Activated naive CD8-positive, alpha-beta T cell treated with anti-CD3 and anti-CD28 coated beads, Interleukin-2, amount 10 ng/mL, durations not matched to agents 7 days and 5 days (primary cell): ENCODE measurements around the gene NAMPT. TPM values are rescaled to one million over a fixed set of nuclear protein-coding genes. Genes with fewer than 3 reads are reported as not detected.
"Not testable (repeated sequence)": the region's sequence is repeated elsewhere in the genome, so short reads cannot be mapped to it uniquely, and the experiment has no call there.

Experiments
- ATAC-seq: fragments of 150-1000 bp; cut with Tn5 transposase; one replicate; pipeline ENCODE4 v1.10.0; 2021; ENCODE audit warnings: low read depth, moderate library complexity
- POLR2A ChIA-PET: fragments of 350-600 bp; sonication (Branson Sonifier 250); formaldehyde crosslinking; loops from one replicate; lab custom pipeline; 2021; ENCODE audit warnings: antibody characterized with exemption; lab: Charles Lee
- DNase-seq: peaks from one replicate; pipeline ENCODE4 v3.0.0; 2021
- H3K27ac Mint-ChIP-seq: one replicate; pipeline ENCODE4 v1.8.0; 2022; ENCODE audit warnings: mild to moderate bottlenecking, mixed read lengths
- H3K27me3 Mint-ChIP-seq: one replicate; pipeline ENCODE4 v1.8.0; 2022; ENCODE audit warnings: mild to moderate bottlenecking, moderate library complexity, mixed read lengths
- H3K36me3 Mint-ChIP-seq: one replicate; pipeline ENCODE4 v1.8.0; 2021; ENCODE audit warnings: mild to moderate bottlenecking, mixed read lengths
- H3K4me1 Mint-ChIP-seq: one replicate; pipeline ENCODE4 v1.8.0; 2021; ENCODE audit warnings: mixed read lengths
- H3K4me3 Mint-ChIP-seq: one replicate; pipeline ENCODE4 v1.8.0; 2022; ENCODE audit warnings: mild to moderate bottlenecking, moderate library complexity, mixed read lengths
- H3K9me3 Mint-ChIP-seq: one replicate; pipeline ENCODE4 v1.8.0; 2021; ENCODE audit warnings: mixed read lengths
- total RNA-seq, 2 experiments: library from RNA; stranded (reverse); gene quantifications; one replicate each; pipeline ENCODE4 v1.2.3, GENCODE V29; 2021

The NAMPT gene
- total RNA-seq, 2 experiments from 2014 or later = 63.8 to 65.7 TPM

DNA sequence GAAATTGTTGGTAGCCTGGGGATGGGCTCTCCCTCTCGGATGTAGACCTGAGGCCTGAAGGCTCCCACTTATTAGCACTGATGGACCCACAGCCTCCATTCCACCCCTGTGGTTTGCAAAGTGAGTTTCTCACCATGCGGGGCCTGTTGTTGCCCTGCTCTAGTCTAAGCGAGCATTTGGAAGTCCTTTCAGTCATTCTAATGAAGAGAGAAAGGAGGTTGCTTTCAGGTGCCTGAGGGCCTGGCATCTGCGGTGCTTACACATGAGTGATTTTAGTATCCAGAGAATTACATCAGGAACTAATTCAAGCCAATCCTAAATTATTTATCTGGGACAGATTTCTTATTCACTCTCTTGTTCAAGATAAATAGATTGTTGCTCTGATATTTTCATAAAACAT, 61.6 kb downstream of the NAMPT start:
- POLR2A ChIA-PET = interaction anchor here (1.2 kb wide), 1 partner anchor 62 kb away, joined by 5 read pairs; the partner anchor contains the start of gene NAMPT
- DNase-seq (no peak), ATAC-seq (no peak)
- Mint-ChIP-seq H3K9me3 (no peaks in the 10 kb centered on the region), H3K27ac (no peak overlapping the region), H3K4me3 (peak overlapping the region; percentile 53), H3K36me3 (peaks cover 1% of the 10 kb centered on the region), H3K27me3 (peaks cover 32% of the 10 kb centered on the region), H3K4me1 (peaks cover 31% of the 10 kb centered on the region)

DNA sequence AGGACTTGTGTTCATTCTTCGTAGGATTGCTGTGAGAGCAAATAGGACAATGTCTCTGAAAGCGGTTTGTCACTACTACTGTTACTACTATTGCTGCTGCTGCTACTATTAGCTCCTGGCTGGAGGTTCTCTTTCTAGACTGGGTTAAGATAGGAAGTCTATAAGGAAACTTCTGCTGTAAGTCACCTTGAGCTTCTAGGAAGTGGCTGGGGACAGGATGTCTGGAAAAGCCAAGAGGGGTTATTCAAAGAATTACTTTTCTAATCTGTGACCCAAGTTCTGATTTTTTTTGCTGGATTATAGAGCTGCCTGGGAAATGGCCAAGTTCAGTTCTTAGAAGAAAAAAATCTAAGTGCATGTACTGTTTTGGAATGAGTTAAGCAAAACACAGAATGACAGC, 62.2 kb downstream of the NAMPT start:
- peaks cover 28% of the 10 kb centered on the region for H3K27me3 Mint-ChIP-seq
- peaks cover 1% of the 10 kb centered on the region for H3K36me3 Mint-ChIP-seq
- no peaks in the 10 kb centered on the region for H3K9me3 Mint-ChIP-seq
- H3K27ac Mint-ChIP-seq = peak overlapping the region; percentile 47
- ATAC-seq = peak; percentile 35
- POLR2A ChIA-PET = interaction anchor here (1.2 kb wide), 1 partner anchor 62 kb away, joined by 5 read pairs; the partner anchor contains the start of gene NAMPT
- H3K4me3 Mint-ChIP-seq = peak overlapping the region; percentile 53
- no peak for DNase-seq
- H3K4me1 Mint-ChIP-seq = peaks cover 31% of the 10 kb centered on the region

DNA sequence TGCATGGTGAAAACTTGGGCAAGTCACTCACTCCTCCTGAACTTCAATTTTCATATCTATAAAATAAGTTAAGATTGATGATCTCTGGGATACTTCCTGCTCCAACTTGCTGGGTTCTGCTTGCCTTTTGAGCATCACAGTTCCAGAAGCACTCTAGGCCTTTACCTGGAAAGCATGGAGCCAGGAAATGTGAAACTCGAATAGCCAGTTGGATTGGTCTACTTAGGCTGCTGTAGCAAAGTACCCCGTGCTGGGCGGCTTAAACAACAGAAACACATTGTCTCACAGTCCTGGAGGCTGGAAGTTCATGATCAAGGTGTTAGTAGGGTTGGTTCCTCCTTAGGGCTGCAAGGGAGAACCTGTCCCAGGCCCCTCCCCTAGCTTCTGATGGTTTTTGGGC, 64.5 kb downstream of the NAMPT start:
- H3K36me3 Mint-ChIP-seq = peaks cover 1% of the 10 kb centered on the region
- H3K27me3 Mint-ChIP-seq = peaks cover 26% of the 10 kb centered on the region
- H3K4me3 Mint-ChIP-seq = no peak overlapping the region
- no peak overlapping the region for H3K27ac Mint-ChIP-seq
- ATAC-seq (no peak), DNase-seq (no peak)
- H3K9me3 Mint-ChIP-seq = peaks cover 3% of the 10 kb centered on the region
- H3K4me1 Mint-ChIP-seq = peaks cover 29% of the 10 kb centered on the region
- POLR2A ChIA-PET = no interaction called here

DNA sequence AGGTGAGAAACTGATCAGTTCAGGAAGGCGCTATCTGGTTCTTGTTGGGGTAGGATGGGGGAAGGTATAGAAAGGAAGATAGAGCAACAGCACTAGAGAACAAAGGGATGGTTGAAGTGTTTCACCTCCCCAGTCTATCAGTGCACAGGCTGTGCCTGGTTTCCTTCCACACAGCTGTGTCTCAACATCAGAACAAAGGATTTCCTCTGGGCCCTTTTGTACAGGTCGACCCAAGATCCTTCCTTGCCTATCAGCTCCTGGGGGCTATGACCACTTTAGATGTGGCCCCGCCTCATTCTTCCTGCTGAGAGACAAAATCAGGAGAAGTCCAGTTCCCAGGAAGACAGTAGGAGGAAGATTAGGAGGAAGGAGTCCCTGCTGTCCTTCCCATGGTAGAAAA, 65.6 kb downstream of the NAMPT start:
- Mint-ChIP-seq H3K27ac (no peak overlapping the region), H3K36me3 (no peaks in the 10 kb centered on the region), H3K4me3 (no peak overlapping the region), H3K4me1 (peaks cover 29% of the 10 kb centered on the region), H3K9me3 (peaks cover 3% of the 10 kb centered on the region), H3K27me3 (peaks cover 20% of the 10 kb centered on the region)
- DNase-seq (no peak), ATAC-seq (peak; percentile 41)
- POLR2A ChIA-PET = no interaction called here

DNA sequence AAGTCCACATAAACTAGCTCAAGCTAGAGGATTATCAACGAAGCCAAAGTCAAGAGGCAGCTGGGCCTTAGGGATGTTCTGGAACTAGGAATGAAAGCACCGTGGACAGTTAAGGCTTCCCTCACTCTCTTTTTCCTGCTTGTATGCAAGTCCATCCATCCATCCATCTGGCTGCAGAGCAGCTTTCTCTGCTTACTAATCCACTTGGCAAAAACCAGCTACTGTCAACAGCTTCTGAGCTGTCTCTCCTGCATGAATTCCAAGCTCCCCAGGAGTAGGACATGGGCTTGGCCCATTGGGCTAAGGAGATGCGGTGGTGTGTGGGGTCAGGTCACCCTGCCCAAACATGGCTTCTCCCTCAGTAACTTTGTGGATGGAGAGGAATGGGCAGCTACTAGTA, 66.2 kb downstream of the NAMPT start:
- Mint-ChIP-seq H3K27ac (no peak overlapping the region), H3K4me1 (peaks cover 29% of the 10 kb centered on the region), H3K27me3 (peaks cover 26% of the 10 kb centered on the region), H3K4me3 (no peak overlapping the region), H3K36me3 (no peaks in the 10 kb centered on the region), H3K9me3 (peaks cover 3% of the 10 kb centered on the region)
- ATAC-seq = no peak
- POLR2A ChIA-PET = no interaction called here
- DNase-seq = no peak

DNA sequence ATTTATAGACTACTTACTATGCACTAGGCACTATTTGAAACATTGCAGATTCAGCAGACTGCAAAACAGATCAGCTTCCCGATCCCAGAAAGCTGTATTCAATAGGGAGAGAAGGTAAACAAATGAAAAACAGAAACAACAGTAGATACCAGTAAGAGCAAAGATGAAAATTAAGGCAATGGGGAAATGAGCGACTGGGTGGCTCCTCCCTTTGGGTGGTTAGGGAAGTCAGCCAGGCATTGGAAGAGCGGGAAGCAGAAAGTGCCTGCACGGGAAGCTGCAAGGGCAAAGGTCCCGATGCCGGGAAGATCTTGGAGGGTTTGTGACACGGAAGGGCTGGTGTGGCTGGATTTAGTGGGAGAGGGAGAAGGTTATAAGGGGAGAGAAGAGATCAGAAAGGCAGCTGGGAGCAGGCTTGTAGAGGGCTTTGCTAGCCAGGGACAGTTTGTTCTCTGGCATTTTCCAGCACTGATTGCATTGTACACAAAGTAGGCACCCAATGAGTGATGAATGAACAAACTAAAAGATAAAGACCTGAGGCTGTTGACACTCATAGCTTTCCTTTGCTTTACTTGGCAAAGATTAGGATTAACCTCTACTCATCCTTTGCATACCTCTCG, 67.8 kb downstream of the NAMPT start:
- H3K4me1 Mint-ChIP-seq = peaks cover 15% of the 10 kb centered on the region
- no peak overlapping the region for H3K4me3 Mint-ChIP-seq
- H3K27ac Mint-ChIP-seq = no peak overlapping the region
- ATAC-seq = no peak
- POLR2A ChIA-PET = no interaction called here
- peaks cover 3% of the 10 kb centered on the region for H3K9me3 Mint-ChIP-seq
- H3K27me3 Mint-ChIP-seq = peaks cover 36% of the 10 kb centered on the region
- no peak for DNase-seq
- no peaks in the 10 kb centered on the region for H3K36me3 Mint-ChIP-seq

DNA sequence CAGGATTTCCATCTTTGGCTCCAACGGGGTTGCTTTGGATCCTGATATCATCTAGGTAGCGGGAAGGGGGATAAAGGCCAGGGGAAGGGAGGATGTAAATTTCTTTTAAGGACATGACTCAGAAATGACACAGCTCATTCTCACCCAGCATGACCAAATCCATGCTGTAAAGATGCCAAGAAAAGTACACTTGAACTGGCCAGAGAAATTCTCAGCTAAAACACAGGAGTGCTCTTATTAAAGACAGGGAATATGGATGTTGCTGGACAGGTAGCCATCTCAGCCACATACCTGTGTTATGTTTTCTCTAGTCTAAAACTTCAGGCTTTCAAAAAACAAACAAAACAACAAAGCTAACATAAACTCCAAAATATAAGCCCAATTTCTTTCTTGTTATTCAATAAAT, 68.3 kb downstream of the NAMPT start:
- H3K27me3 Mint-ChIP-seq = peaks cover 37% of the 10 kb centered on the region
- H3K4me3 Mint-ChIP-seq = no peak overlapping the region
- no peaks in the 10 kb centered on the region for H3K36me3 Mint-ChIP-seq
- ATAC-seq = no peak
- POLR2A ChIA-PET = no interaction called here
- no peak for DNase-seq
- H3K27ac Mint-ChIP-seq = no peak overlapping the region
- H3K9me3 Mint-ChIP-seq = peaks cover 3% of the 10 kb centered on the region
- H3K4me1 Mint-ChIP-seq = peaks cover 13% of the 10 kb centered on the region

DNA sequence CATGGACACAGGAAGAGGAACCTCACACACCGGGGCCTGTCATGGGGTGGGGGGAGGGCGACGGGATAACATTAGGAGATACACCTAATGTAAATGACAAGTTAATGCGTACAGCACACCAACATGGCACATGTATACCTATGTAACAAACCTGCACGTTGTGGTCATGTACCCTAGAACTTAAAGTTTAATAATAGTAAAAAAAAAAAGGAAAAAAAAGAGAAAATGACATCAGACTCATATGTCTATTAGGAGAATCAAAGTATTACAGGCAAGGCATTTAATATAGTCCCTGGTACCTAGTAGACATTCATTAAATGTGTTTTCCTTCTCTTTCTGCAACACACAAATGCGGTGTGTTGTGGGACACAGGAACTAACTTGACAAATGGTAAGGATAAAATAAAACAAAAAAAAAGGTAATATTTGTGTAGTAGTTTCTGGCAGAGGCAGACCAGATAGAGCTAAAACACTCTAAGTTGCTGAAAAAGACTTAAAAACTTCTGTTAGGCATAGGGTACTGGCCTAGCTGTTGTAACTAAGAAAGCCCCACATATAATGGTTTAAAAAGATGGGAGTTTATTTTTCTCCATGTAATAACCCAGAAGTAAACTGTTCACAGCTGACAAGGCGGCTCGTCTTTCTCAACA, 68.8 kb downstream of the NAMPT start:
- POLR2A ChIA-PET = no interaction called here
- peaks cover 13% of the 10 kb centered on the region for H3K4me1 Mint-ChIP-seq

DNA sequence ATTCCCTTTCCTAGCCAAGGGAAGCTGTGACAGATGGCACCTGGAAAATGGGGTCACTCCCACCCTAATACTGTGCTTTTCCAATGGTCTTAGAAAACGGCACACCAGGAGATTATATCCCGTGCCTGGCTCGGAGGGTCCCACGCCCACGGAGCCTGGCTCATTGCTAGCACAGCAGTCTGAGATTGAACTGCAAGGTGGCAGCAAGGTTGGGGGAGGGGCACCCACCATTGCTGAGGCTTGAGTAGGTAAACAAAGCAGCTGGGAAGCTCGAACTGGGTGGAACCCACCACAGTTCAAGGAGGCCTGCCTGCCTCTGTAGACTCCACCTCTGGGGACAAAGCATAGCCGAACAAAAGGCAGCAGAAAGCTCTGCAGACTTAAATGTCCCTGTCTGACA, 75.8 kb downstream of the NAMPT start:
- H3K36me3 Mint-ChIP-seq, POLR2A ChIA-PET, DNase-seq, H3K27ac Mint-ChIP-seq, H3K9me3 Mint-ChIP-seq, ATAC-seq, H3K4me3 Mint-ChIP-seq, H3K4me1 Mint-ChIP-seq: not testable (repeated sequence)
- peaks cover 18% of the 10 kb centered on the region for H3K27me3 Mint-ChIP-seq

More for the DNA sequence above, 68.8 kb downstream of the NAMPT start:
- Mint-ChIP-seq H3K9me3 (peaks cover 3% of the 10 kb centered on the region), H3K27ac (no peak overlapping the region), H3K4me3 (no peak overlapping the region), H3K36me3 (no peaks in the 10 kb centered on the region), H3K27me3 (peaks cover 37% of the 10 kb centered on the region)
- ATAC-seq (no peak), DNase-seq (no peak)

DNA sequence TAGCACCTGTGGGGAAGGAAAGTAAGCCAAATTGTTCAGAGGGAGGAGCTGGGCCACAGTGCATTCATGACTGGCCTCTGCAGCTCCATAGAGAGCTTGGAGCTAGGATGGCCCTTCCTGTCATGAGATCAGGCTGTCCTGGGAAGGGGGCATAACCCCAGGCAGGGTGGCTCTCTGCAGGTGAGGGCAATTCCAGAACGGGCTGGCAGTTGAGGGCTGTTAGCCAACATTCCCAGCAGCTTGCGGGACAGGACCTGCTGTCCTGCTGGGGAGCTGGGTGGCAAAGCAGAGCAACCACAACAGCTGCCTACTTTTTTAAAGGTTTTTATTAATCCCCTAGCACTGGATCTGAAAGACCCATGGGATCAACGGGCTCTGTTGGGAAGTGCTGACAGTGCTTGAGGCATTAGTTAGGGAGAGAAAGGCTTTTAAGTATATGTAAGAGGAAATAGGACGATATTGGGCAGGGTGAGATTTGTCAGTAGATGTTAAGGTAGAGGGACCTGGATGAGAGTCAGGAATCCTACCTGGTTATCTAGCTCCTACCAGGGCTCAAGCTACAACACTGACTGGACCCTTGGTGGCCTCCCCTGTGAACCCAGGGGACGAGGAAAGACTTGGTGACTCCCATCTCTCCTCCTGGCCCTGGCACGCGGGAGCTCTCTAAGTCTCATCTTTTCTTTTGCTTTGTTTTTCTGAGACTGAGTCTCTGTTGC, 77.8 kb downstream of the NAMPT start:
- peaks cover 2% of the 10 kb centered on the region for H3K4me1 Mint-ChIP-seq
- no peaks in the 10 kb centered on the region for H3K36me3 Mint-ChIP-seq
- no peak for DNase-seq
- H3K27ac Mint-ChIP-seq = no peak overlapping the region
- peaks cover 9% of the 10 kb centered on the region for H3K9me3 Mint-ChIP-seq
- POLR2A ChIA-PET = no interaction called here
- H3K27me3 Mint-ChIP-seq = peaks cover 10% of the 10 kb centered on the region
- no peak for ATAC-seq
- no peak overlapping the region for H3K4me3 Mint-ChIP-seq

DNA sequence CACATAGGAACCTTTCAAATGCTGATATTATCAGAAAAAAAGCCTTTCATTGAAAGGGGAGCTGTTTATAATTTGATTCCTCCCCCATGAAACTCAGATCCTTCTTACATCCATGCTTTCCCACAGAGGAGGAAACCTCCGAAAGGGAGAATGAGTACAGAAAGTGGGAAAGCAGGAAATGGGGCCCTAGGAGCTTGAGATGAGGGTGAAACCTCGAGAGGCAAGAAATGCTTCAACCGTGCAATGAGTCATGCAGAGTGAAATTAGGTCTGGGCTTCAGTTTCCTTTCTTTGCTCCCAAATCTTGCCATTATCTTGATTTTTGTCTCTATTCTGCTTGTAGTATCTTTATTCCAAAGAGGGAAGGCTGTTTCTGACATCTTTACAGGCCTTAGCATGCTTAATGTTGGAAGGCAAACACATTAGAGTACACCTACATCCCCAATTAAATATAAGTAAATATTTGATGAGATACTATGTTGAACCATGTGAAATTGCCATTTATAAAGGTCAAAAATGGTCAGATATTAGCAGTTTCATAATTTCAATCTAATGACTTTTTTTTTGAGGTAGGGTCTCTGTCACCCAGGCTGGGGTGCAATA, 79.1 kb downstream of the NAMPT start:
- Mint-ChIP-seq H3K9me3 (peaks cover 9% of the 10 kb centered on the region), H3K36me3 (no peaks in the 10 kb centered on the region), H3K4me1 (peaks cover 2% of the 10 kb centered on the region), H3K4me3 (no peak overlapping the region), H3K27me3 (peaks cover 8% of the 10 kb centered on the region), H3K27ac (no peak overlapping the region)
- DNase-seq (no peak), ATAC-seq (no peak)
- POLR2A ChIA-PET = no interaction called here

DNA sequence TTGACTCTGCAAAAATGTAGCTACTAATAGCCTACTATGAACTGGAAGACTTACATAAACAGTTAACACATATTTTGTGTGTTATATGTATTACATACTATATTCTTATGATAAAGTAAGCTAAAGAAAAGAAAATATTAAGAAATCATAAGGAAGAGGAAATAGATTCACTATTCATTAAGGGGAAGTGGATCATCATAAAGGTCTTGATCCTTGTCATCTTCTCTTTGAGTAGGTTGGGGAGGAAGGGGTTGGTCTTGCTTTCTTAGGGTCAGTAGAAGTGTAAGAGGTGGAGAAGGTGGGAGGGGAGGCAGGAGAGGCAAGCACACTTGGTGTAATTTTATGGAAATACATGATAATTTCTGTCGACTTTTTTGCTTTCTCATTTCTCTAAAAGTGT, 81.3 kb downstream of the NAMPT start:
- POLR2A ChIA-PET = no interaction called here
- Mint-ChIP-seq H3K4me1 (peaks cover 2% of the 10 kb centered on the region), H3K36me3 (no peaks in the 10 kb centered on the region), H3K27me3 (peaks cover 17% of the 10 kb centered on the region), H3K27ac (no peak overlapping the region), H3K9me3 (peaks cover 3% of the 10 kb centered on the region), H3K4me3 (no peak overlapping the region)
- ATAC-seq = no peak
- DNase-seq = no peak

DNA sequence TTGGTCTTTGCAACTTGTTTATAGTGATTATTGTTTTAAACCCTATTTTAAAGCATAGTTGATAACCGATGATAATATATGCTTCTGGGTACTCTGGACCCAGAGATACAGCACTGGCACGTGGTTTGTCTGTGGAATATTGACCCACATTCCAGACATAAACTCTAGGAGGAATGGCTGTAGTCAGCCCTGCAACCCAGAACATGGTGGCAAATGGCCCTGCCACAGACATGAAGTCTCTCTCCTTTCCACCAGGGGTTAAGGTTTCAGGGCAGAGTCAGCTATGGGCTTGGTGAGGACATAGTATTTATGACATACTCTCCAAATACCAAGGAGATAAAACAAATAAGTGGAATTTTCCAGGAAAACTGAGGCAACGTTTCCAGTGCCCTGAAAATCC, 83.6 kb downstream of the NAMPT start:
- Mint-ChIP-seq H3K36me3 (no peaks in the 10 kb centered on the region), H3K27ac (no peak overlapping the region), H3K4me1 (peaks cover 2% of the 10 kb centered on the region), H3K9me3 (no peaks in the 10 kb centered on the region), H3K27me3 (peaks cover 17% of the 10 kb centered on the region), H3K4me3 (no peak overlapping the region)
- DNase-seq (no peak), ATAC-seq (no peak)
- POLR2A ChIA-PET = no interaction called here
